SK-N-SH treated with all-trans-retinoic acid at 6 μM for 48 hours (cell line): ENCODE measurements around the gene NACC1.
A peak's percentile ranks its signal among the peaks of the same experiment; 100 is the strongest.

Experiments
- ATAC-seq: fragments of 200-7000 bp; cut with Tn5 transposase; 3 replicates; pipeline ENCODE4 v1.9.1; 2020; ENCODE audit warnings: mild to moderate bottlenecking, moderate library complexity
- ARNTL ChIP-seq: fragments of 450-650 bp; formaldehyde crosslinking; IDR thresholded peaks from 2 replicates; pipeline ENCODE4 v1.5.0; 2020; ENCODE audit warnings: low read depth, mild to moderate bottlenecking, moderate library complexity, borderline replicate concordance
- BACH2 ChIP-seq: fragments of 250-450 bp; sonication (Bioruptor Pico); IDR thresholded peaks from 2 replicates; pipeline ENCODE4 v1.9.0; 2021; ENCODE audit warnings: mild to moderate bottlenecking, borderline replicate concordance
- CSDC2 ChIP-seq: fragments of 250-450 bp; sonication (Bioruptor Pico); IDR thresholded peaks from 2 replicates; pipeline ENCODE4 v1.5.0; 2020; ENCODE audit warnings: mild to moderate bottlenecking, moderate library complexity
- CSRNP3 ChIP-seq: fragments of 250-450 bp; sonication (Bioruptor Pico); IDR thresholded peaks from 2 replicates; pipeline ENCODE4 v1.5.1; 2021; ENCODE audit warnings: mild to moderate bottlenecking, moderate library complexity
- ESRRG ChIP-seq: fragments of 250-450 bp; sonication (Bioruptor Pico); IDR thresholded peaks from 2 replicates; pipeline ENCODE4 v1.6.1; 2021; ENCODE audit warnings: mild to moderate bottlenecking
- GLIS3 ChIP-seq: fragments of 250-450 bp; sonication (Bioruptor Pico); IDR thresholded peaks from 2 replicates; pipeline ENCODE4 v1.5.0; 2020; ENCODE audit warnings: mild to moderate bottlenecking, moderate library complexity
- ISL1 ChIP-seq: fragments of 250-450 bp; sonication (Bioruptor Pico); IDR thresholded peaks from 2 replicates; pipeline ENCODE4 v2.1.2; 2022; ENCODE audit warnings: mild to moderate bottlenecking, moderate library complexity
- PATZ1 ChIP-seq: fragments of 250-450 bp; sonication (Bioruptor Pico); IDR thresholded peaks from 2 replicates; pipeline ENCODE4 v1.8.0; 2020; ENCODE audit warnings: mild to moderate bottlenecking, moderate library complexity, borderline replicate concordance
- POU6F1 ChIP-seq: fragments of 250-450 bp; sonication (Bioruptor Pico); IDR thresholded peaks from 2 replicates; pipeline ENCODE4 v1.8.0; 2021; ENCODE audit warnings: low read depth, mild to moderate bottlenecking, moderate library complexity, borderline replicate concordance
- PPARA ChIP-seq: fragments of 250-450 bp; sonication (Bioruptor Pico); IDR thresholded peaks from 2 replicates; pipeline ENCODE4 v1.5.0; 2020; ENCODE audit warnings: mild to moderate bottlenecking, borderline replicate concordance
- RARB ChIP-seq: fragments of 250-450 bp; sonication (Bioruptor Pico); IDR thresholded peaks from 2 replicates; pipeline ENCODE4 v1.8.0; 2021; ENCODE audit warnings: mild to moderate bottlenecking, moderate library complexity
- SNAI2 ChIP-seq: fragments of 250-450 bp; sonication (Bioruptor Pico); IDR thresholded peaks from 2 replicates; pipeline ENCODE4 v1.5.0; 2020; ENCODE audit warnings: mild to moderate bottlenecking, moderate library complexity
- TCF4 ChIP-seq: fragments of 250-450 bp; sonication (Bioruptor Pico); IDR thresholded peaks from 2 replicates; pipeline ENCODE4 v1.8.0; 2021; ENCODE audit warnings: mild to moderate bottlenecking, moderate library complexity, borderline replicate concordance
- TOX ChIP-seq: fragments of 250-450 bp; sonication (Bioruptor Pico); IDR thresholded peaks from 2 replicates; pipeline ENCODE4 v1.8.0; 2021; ENCODE audit warnings: mild to moderate bottlenecking, moderate library complexity, borderline replicate concordance
- TSHZ2 ChIP-seq: fragments of 250-450 bp; sonication (Bioruptor Pico); IDR thresholded peaks from 2 replicates; pipeline ENCODE4 v1.5.0; 2020; ENCODE audit warnings: mild to moderate bottlenecking, moderate library complexity
- ZC3H10 ChIP-seq: fragments of 250-450 bp; sonication (Bioruptor Pico); IDR thresholded peaks from 2 replicates; pipeline ENCODE4 v1.5.1; 2021; ENCODE audit warnings: mild to moderate bottlenecking, moderate library complexity
- ZFP3 ChIP-seq: fragments of 250-450 bp; sonication (Bioruptor Pico); IDR thresholded peaks from 2 replicates; pipeline ENCODE4 v1.5.0; 2020; ENCODE audit warnings: mild to moderate bottlenecking, moderate library complexity
- ZFP30 ChIP-seq: fragments of 450-650 bp; formaldehyde crosslinking; IDR thresholded peaks from 2 replicates; pipeline ENCODE4 v1.5.0; 2022; ENCODE audit warnings: mild to moderate bottlenecking, moderate library complexity
- ZNF565 ChIP-seq: fragments of 450-650 bp; formaldehyde crosslinking; conservative IDR thresholded peaks from 2 replicates; pipeline ENCODE4 v1.5.0; 2020; ENCODE audit warnings: low read depth, mild to moderate bottlenecking, moderate library complexity
- ZNF8 ChIP-seq: fragments of 450-650 bp; formaldehyde crosslinking; IDR thresholded peaks from 2 replicates; pipeline ENCODE4 v1.5.0; 2020; ENCODE audit warnings: mild to moderate bottlenecking, moderate library complexity

The NACC1 gene

GRCh38 chr19:13082192-13083007 lies 35.7 kb upstream of the NACC1 start:
- TF ChIP-seq PPARA (no peak), ISL1 (CRISPR knock-in tag) (no peak), ZNF8 (CRISPR knock-in tag) (no peak), TOX (CRISPR knock-in tag) (no peak), POU6F1 (CRISPR knock-in tag) (no peak), GLIS3 (CRISPR knock-in tag) (no peak), SNAI2 (CRISPR knock-in tag) (no peak), CSDC2 (CRISPR knock-in tag) (no peak), TSHZ2 (CRISPR knock-in tag) (no peak), TCF4 (CRISPR knock-in tag) (no peak)
- TF ChIP-seq, all 23 proteins: peak for 0

GRCh38 chr19:13083008-13083404 lies 35.1 kb upstream of the NACC1 start:
- TF ChIP-seq PATZ1 (CRISPR knock-in tag) = no peak
- no peak for TF ChIP-seq BACH2 (CRISPR knock-in tag)
- no peak for TF ChIP-seq ZNF565 (CRISPR knock-in tag)
- TF ChIP-seq ARNTL (CRISPR knock-in tag) = no peak
- no peak for TF ChIP-seq ZC3H10 (CRISPR knock-in tag)
- no peak for TF ChIP-seq SNAI2 (CRISPR knock-in tag)
- no peak for TF ChIP-seq ZFP3
- ATAC-seq = no peak

More at GRCh38 chr19:13082192-13083007, 35.7 kb upstream of the NACC1 start:
- peak; percentile 32 for ATAC-seq

GRCh38 chr19:13083627-13084026 lies 34.4 kb upstream of the NACC1 start:
- no peak for ATAC-seq
- TF ChIP-seq ISL1 (CRISPR knock-in tag) (no peak), ARNTL (CRISPR knock-in tag) (no peak), GLIS3 (CRISPR knock-in tag) (no peak), CSRNP3 (CRISPR knock-in tag) (no peak), TSHZ2 (CRISPR knock-in tag) (no peak), ZNF565 (CRISPR knock-in tag) (no peak), CSDC2 (CRISPR knock-in tag) (no peak), ESRRG (no peak), PPARA (no peak), ZC3H10 (CRISPR knock-in tag) (no peak), SNAI2 (CRISPR knock-in tag) (no peak), PATZ1 (CRISPR knock-in tag) (no peak), TCF4 (CRISPR knock-in tag) (no peak), ZFP30 (CRISPR knock-in tag) (no peak), RARB (CRISPR knock-in tag) (no peak), ZNF8 (CRISPR knock-in tag) (no peak)
